A673 (cell line): ENCODE measurements around the gene CYLD. TPM values are rescaled to one million over a fixed set of nuclear protein-coding genes. Genes with fewer than 3 reads are reported as not detected.

Experiments used
- BruUV-seq: library from RNA; stranded (reverse); fragments of 400-500 nt; replicated peaks from 2 replicates; lab custom pipeline; 2021; lab: Mats Ljungman, UMichigan
- CTCF ChIA-PET: fragments of 300-600 bp; sonication (Branson Sonifier 250); formaldehyde crosslinking; loops from one replicate; lab custom pipeline; 2022; ENCODE audit warnings: antibody characterized with exemption; lab: Charles Lee
- POLR2A ChIA-PET: fragments of 300-600 bp; sonication (Branson Sonifier 250); formaldehyde crosslinking; loops from one replicate; lab custom pipeline; 2022; ENCODE audit warnings: antibody characterized with exemption; ENCODE audit not compliant: low non-redundant PET; lab: Charles Lee
- DNase-seq: peaks from one replicate; pipeline ENCODE4 v3.0.0-alpha.2; 2015; ENCODE audit warnings: low spot score
- H3K27ac ChIP-seq: fragments of 200-600 bp; sonication (generic); 2 replicates; pipeline ENCODE4 v1.5.1; 2016; ENCODE audit warnings: mixed run types, low read depth, mild to moderate bottlenecking, mixed read lengths, antibody characterized with exemption, low read length; ENCODE audit not compliant: poor library complexity, severe bottlenecking
- H3K27me3 ChIP-seq: fragments of 200-600 bp; sonication (generic); replicated peaks from 2 replicates; pipeline ENCODE4 v1.6.1; 2017; ENCODE audit warnings: mixed run types, low read depth, mild to moderate bottlenecking, mixed read lengths, antibody characterized with exemption, low read length; ENCODE audit not compliant: insufficient read depth, poor library complexity
- H3K36me3 ChIP-seq: fragments of 200-600 bp; sonication (generic); 2 replicates; pipeline ENCODE4 v1.6.1; 2016; ENCODE audit warnings: mixed run types, mild to moderate bottlenecking, mixed read lengths, antibody characterized with exemption, low read length; ENCODE audit not compliant: insufficient read depth, poor library complexity, severe bottlenecking
- H3K4me1 ChIP-seq: fragments of 200-600 bp; sonication (generic); 2 replicates; pipeline ENCODE4 v1.6.1; 2017; ENCODE audit warnings: mixed run types, mild to moderate bottlenecking, mixed read lengths, antibody characterized with exemption, low read length; ENCODE audit not compliant: insufficient read depth, poor library complexity, severe bottlenecking
- H3K4me3 ChIP-seq: fragments of 200-600 bp; sonication (generic); 2 replicates; pipeline ENCODE4 v1.5.1; 2016; ENCODE audit warnings: low read depth, mixed run types, mild to moderate bottlenecking, mixed read lengths, low read length; ENCODE audit not compliant: poor library complexity, severe bottlenecking
- H3K9me3 ChIP-seq: fragments of 200-600 bp; sonication (generic); 2 replicates; pipeline ENCODE4 v1.6.1; 2016; ENCODE audit warnings: mixed run types, low read depth, mild to moderate bottlenecking, mixed read lengths, antibody characterized with exemption, low read length; ENCODE audit not compliant: poor library complexity, severe bottlenecking
- CTCF ChIP-seq: fragments of 300-800, 200-600 bp; sonication (generic); conservative IDR thresholded peaks from 2 replicates; pipeline ENCODE4 v1.5.1; 2017; ENCODE audit warnings: low read depth, mild to moderate bottlenecking, antibody characterized with exemption, low read length, moderate library complexity, mixed read lengths
- EZH2 ChIP-seq: fragments of 200-600 bp; sonication (generic); IDR thresholded peaks from 2 replicates; pipeline ENCODE4 v1.6.1; 2017; ENCODE audit warnings: borderline replicate concordance, low read depth, mild to moderate bottlenecking, mixed read lengths, antibody characterized with exemption, low read length; ENCODE audit not compliant: poor library complexity, severe bottlenecking
- intact Hi-C: fragments of 100-400 bp; cut with micrococcal nuclease; formaldehyde crosslinking; loops from one replicate; pipeline ENCODE4 v1.10.0; 2022; ENCODE audit not compliant: unreplicated experiment
- total RNA-seq: library from RNA; stranded (reverse); gene quantifications from 2 replicates; pipeline ENCODE4 v1.2.3, GENCODE V29; 2021

The CYLD gene
- total RNA-seq, 1 experiment from 2014 or later: 6.3 TPM

GRCh38 chr16:50808929-50809538, 67.1 kb downstream of the CYLD start:
- CTCF ChIA-PET: no interaction called here
- Histone ChIP-seq H3K36me3 (no peaks in the 10 kb centered on the region), H3K4me3 (no peak overlapping the region), H3K9me3 (no peaks in the 10 kb centered on the region), H3K27ac (no peak overlapping the region), H3K27me3 (no peaks in the 10 kb centered on the region), H3K4me1 (no peaks in the 10 kb centered on the region)
- no peak for DNase-seq
- POLR2A ChIA-PET: no interaction called here
- intact Hi-C loops: loop anchor here (5.0 to 10.0 kb wide), 2 partner anchors 592 to 1176 kb away; no protein-coding TSS in a partner anchor
- no TSS peak for BruUV-seq
- no peak for TF ChIP-seq EZH2
- no peak for TF ChIP-seq CTCF

- H3K27me3 ChIP-seq: no peaks in the 10 kb centered on the region
- POLR2A ChIA-PET: no interaction called here
- intact Hi-C loops: loop anchor here (5.0 to 10.0 kb wide), 2 partner anchors 592 to 1175 kb away; no protein-coding TSS in a partner anchor
- H3K9me3 ChIP-seq: no peaks in the 10 kb centered on the region
- no peak for DNase-seq
- H3K4me1 ChIP-seq: no peaks in the 10 kb centered on the region
- TF ChIP-seq CTCF: no peak
- no peak for TF ChIP-seq EZH2
- BruUV-seq: no TSS peak
- no peaks in the 10 kb centered on the region for H3K36me3 ChIP-seq
- CTCF ChIA-PET: no interaction called here
- no peak overlapping the region for H3K27ac ChIP-seq
- H3K4me3 ChIP-seq: no peak overlapping the region
Observed at GRCh38 chr16:50809561-50809960, 67.7 kb downstream of the CYLD start.

- Histone ChIP-seq H3K27ac (no peak overlapping the region), H3K4me1 (no peaks in the 10 kb centered on the region), H3K9me3 (no peaks in the 10 kb centered on the region), H3K36me3 (no peaks in the 10 kb centered on the region), H3K4me3 (no peak overlapping the region), H3K27me3 (no peaks in the 10 kb centered on the region)
- DNase-seq: no peak
- CTCF ChIA-PET: no interaction called here
- no peak for TF ChIP-seq EZH2
- TF ChIP-seq CTCF: no peak
- BruUV-seq: no TSS peak
- POLR2A ChIA-PET: no interaction called here
- intact Hi-C loops: no loop called here
Observed at GRCh38 chr16:50810241-50810965, 68.5 kb downstream of the CYLD start.
